ENCODE data around the gene OR6J1. TPM values are rescaled to one million over a fixed set of nuclear protein-coding genes. Genes with fewer than 3 reads are reported as not detected.

The OR6J1 gene
- total and polyA plus RNA-seq, 2 donors (not counting 1 experiment from before 2014, with no cell fraction given): not detected

GRCh38 chr14:22594156-22594716 is 49.9 kb downstream of the OR6J1 start:
- Histone ChIP-seq H3K27me3 (ENCODE audit: control insufficient read depth, insufficient read depth, low read length) (no peaks in the 10 kb centered on the region), H3K9me3 (ENCODE audit: control insufficient read depth, insufficient read depth, low read depth, low read length) (no peaks in the 10 kb centered on the region), H3K79me2 (ENCODE audit: control insufficient read depth, insufficient read depth, low read length) (peaks cover under 1% of the 10 kb centered on the region), H3K9ac (ENCODE audit: insufficient read depth, low read length) (no peak overlapping the region), H3K4me1 (ENCODE audit: control insufficient read depth, extremely low read depth, insufficient read depth, low read length) (peaks cover 1% of the 10 kb centered on the region), H4K20me1 (ENCODE audit: control insufficient read depth, extremely low read depth, insufficient read depth, low read length) (no peaks in the 10 kb centered on the region), H3K36me3 (ENCODE audit: control insufficient read depth, insufficient read depth, low read length) (no peaks in the 10 kb centered on the region), H2AFZ (ENCODE audit: low read length) (no peak overlapping the region), H3K4me3 (replicated peaks in 1 of 4; ENCODE audit: control extremely low read depth in 1 of 4, insufficient read depth in 1 of 4, low read depth in 3 of 4, low read length in 4 of 4) (no peak overlapping the region), H3K27ac (ENCODE audit: insufficient read depth, low read length) (no peak overlapping the region), H3K4me2 (ENCODE audit: extremely low read depth, insufficient read depth, low read length) (no peak overlapping the region)
- no peak for TF ChIP-seq EZH2 (IDR thresholded peaks at IDR 0.05; ENCODE audit: low read length, missing control alignments)
- TF ChIP-seq CTCF (conservative IDR thresholded peaks at IDR 0.05 in 1 of 2, IDR thresholded peaks at IDR 0.05 in 1 of 2; ENCODE audit: low read depth in 1 of 2, low read length in 2 of 2): no peak
- peak; percentile 34 to 44 for DNase-seq (ENCODE audit: low read depth in 2 of 2)

DNA sequence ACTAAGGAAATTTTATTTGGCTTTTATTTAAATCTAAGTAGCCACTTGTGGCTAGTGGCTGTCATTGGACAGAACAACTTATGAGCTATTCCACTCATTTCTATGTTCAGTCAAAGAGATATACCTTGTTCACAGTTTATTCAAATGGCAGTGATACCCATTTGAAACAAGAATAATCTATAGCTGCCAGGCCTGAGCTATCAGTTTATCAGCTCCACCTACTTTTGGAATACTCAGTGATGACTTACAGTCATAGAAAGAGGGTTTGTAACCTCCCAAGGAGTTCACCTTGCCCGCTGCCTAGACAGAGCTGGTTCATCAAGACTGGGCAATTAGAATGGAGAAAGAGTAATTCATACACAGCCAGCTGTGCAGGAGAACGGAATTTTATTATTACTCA is 50.6 kb downstream of the OR6J1 start:
- Histone ChIP-seq H3K36me3 (ENCODE audit: control insufficient read depth, insufficient read depth, low read length) (no peaks in the 10 kb centered on the region), H3K27me3 (ENCODE audit: control insufficient read depth, insufficient read depth, low read length) (no peaks in the 10 kb centered on the region), H3K4me2 (ENCODE audit: extremely low read depth, insufficient read depth, low read length) (no peak overlapping the region), H3K4me1 (ENCODE audit: control insufficient read depth, extremely low read depth, insufficient read depth, low read length) (no peaks in the 10 kb centered on the region), H3K4me3 (replicated peaks in 1 of 4; ENCODE audit: control extremely low read depth in 1 of 4, insufficient read depth in 1 of 4, low read depth in 3 of 4, low read length in 4 of 4) (no peak overlapping the region), H3K9ac (ENCODE audit: insufficient read depth, low read length) (no peak overlapping the region), H2AFZ (ENCODE audit: low read length) (no peak overlapping the region), H3K27ac (ENCODE audit: insufficient read depth, low read length) (no peak overlapping the region), H3K9me3 (ENCODE audit: control insufficient read depth, insufficient read depth, low read depth, low read length) (no peaks in the 10 kb centered on the region), H4K20me1 (ENCODE audit: control insufficient read depth, extremely low read depth, insufficient read depth, low read length) (no peaks in the 10 kb centered on the region), H3K79me2 (ENCODE audit: control insufficient read depth, insufficient read depth, low read length) (peaks cover 4% of the 10 kb centered on the region)
- TF ChIP-seq CTCF (conservative IDR thresholded peaks at IDR 0.05 in 1 of 2, IDR thresholded peaks at IDR 0.05 in 1 of 2; ENCODE audit: low read depth in 1 of 2, low read length in 2 of 2) (no peak), EZH2 (IDR thresholded peaks at IDR 0.05; ENCODE audit: low read length, missing control alignments) (no peak)
- no peak for DNase-seq (ENCODE audit: low read depth in 2 of 2)

- no peak for TF ChIP-seq CTCF (conservative IDR thresholded peaks at IDR 0.05 in 1 of 2, IDR thresholded peaks at IDR 0.05 in 1 of 2; ENCODE audit: low read depth in 1 of 2, low read length in 2 of 2)
- TF ChIP-seq EZH2 (IDR thresholded peaks at IDR 0.05; ENCODE audit: low read length, missing control alignments): no peak
- Histone ChIP-seq H3K27ac (ENCODE audit: insufficient read depth, low read length) (no peak overlapping the region), H2AFZ (ENCODE audit: low read length) (no peak overlapping the region), H3K4me1 (ENCODE audit: control insufficient read depth, extremely low read depth, insufficient read depth, low read length) (no peaks in the 10 kb centered on the region), H4K20me1 (ENCODE audit: control insufficient read depth, extremely low read depth, insufficient read depth, low read length) (no peaks in the 10 kb centered on the region), H3K27me3 (ENCODE audit: control insufficient read depth, insufficient read depth, low read length) (no peaks in the 10 kb centered on the region), H3K4me2 (ENCODE audit: extremely low read depth, insufficient read depth, low read length) (no peak overlapping the region), H3K9ac (ENCODE audit: insufficient read depth, low read length) (no peak overlapping the region), H3K9me3 (ENCODE audit: control insufficient read depth, insufficient read depth, low read depth, low read length) (no peaks in the 10 kb centered on the region), H3K4me3 (replicated peaks in 1 of 4; ENCODE audit: control extremely low read depth in 1 of 4, insufficient read depth in 1 of 4, low read depth in 3 of 4, low read length in 4 of 4) (no peak overlapping the region), H3K36me3 (ENCODE audit: control insufficient read depth, insufficient read depth, low read length) (no peaks in the 10 kb centered on the region), H3K79me2 (ENCODE audit: control insufficient read depth, insufficient read depth, low read length) (peaks cover 8% of the 10 kb centered on the region)
- DNase-seq (ENCODE audit: low read depth in 2 of 2): no peak
Measured at GRCh38 chr14:22593189-22593588, 51.0 kb downstream of the OR6J1 start.
